GM23338 (cell line): ENCODE data around the gene DAW1.

Source experiments
- CREB1 ChIP-seq: fragments of 250-450 bp; sonication (Bioruptor Pico); IDR thresholded peaks from 2 replicates; pipeline ENCODE4 v1.5.0; 2020; ENCODE audit warnings: low read depth, mild to moderate bottlenecking, moderate library complexity
- EZH2 ChIP-seq: fragments of 200-600 bp; sonication (generic); IDR thresholded peaks from one replicate; pipeline ENCODE4 v1.8.0; 2017; ENCODE audit warnings: antibody characterized with exemption, mild to moderate bottlenecking, low read depth; ENCODE audit not compliant: unreplicated experiment
- EZH2phosphoT487 ChIP-seq: fragments of 200-600 bp; sonication (generic); IDR thresholded peaks from one replicate; pipeline ENCODE4 v1.8.1; 2018; ENCODE audit warnings: antibody characterized with exemption; ENCODE audit not compliant: unreplicated experiment
- JUNB ChIP-seq: IDR thresholded peaks from one replicate; pipeline ENCODE4 v1.6.1; 2016; ENCODE audit warnings: antibody characterized with exemption; ENCODE audit not compliant: unreplicated experiment
- POLR2AphosphoS5 ChIP-seq: IDR thresholded peaks from 2 replicates; pipeline ENCODE4 v1.6.1; 2016; ENCODE audit warnings: antibody characterized with exemption, low read depth
- ZNF462 ChIP-seq: fragments of 250-450 bp; sonication (Bioruptor Pico); IDR thresholded peaks from 2 replicates; pipeline ENCODE4 v1.5.0; 2020; ENCODE audit warnings: mild to moderate bottlenecking, moderate library complexity
- TF ChIP-seq, protein P1 (sequence below), 2 experiments: fragments of 200-600 bp in 1 of 2; sonication (generic) in 1 of 2; conservative IDR thresholded peaks; 2 replicates each; pipeline versions ENCODE4 v1.5.1 to v1.6.1; 2016 to 2017; ENCODE audit warnings: antibody characterized with exemption in 2 of 2, low read depth in 2 of 2, mild to moderate bottlenecking in 2 of 2, moderate library complexity in 1 of 2
- TF ChIP-seq, protein P2 (sequence below): IDR thresholded peaks from 2 replicates; pipeline ENCODE4 v1.6.1; 2016; ENCODE audit warnings: antibody characterized with exemption

DNA sequence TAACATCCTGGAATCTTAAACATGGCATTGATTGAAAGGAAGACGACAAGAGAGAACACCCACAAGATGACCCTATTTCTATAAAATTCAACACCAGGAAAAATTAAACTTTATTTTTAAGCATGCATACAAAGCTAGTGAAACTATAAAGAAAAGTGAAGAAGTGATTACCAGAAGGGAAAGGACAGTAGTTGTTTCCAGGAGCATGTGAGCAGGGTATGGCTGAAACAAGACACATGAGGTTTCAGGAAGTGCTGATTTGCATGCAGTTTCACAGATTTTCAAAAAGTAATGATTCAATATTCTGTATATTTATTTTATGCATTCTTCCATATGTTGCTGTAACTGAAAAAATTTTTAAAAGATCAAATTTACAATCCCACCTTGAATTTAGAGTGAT lies 24.6 kb upstream of the DAW1 start:
- TF ChIP-seq, protein P1, sequence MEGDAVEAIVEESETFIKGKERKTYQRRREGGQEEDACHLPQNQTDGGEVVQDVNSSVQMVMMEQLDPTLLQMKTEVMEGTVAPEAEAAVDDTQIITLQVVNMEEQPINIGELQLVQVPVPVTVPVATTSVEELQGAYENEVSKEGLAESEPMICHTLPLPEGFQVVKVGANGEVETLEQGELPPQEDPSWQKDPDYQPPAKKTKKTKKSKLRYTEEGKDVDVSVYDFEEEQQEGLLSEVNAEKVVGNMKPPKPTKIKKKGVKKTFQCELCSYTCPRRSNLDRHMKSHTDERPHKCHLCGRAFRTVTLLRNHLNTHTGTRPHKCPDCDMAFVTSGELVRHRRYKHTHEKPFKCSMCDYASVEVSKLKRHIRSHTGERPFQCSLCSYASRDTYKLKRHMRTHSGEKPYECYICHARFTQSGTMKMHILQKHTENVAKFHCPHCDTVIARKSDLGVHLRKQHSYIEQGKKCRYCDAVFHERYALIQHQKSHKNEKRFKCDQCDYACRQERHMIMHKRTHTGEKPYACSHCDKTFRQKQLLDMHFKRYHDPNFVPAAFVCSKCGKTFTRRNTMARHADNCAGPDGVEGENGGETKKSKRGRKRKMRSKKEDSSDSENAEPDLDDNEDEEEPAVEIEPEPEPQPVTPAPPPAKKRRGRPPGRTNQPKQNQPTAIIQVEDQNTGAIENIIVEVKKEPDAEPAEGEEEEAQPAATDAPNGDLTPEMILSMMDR (conservative IDR thresholded peaks at IDR 0.05; ENCODE audit: low read depth in 2 of 2) = no peak
- TF ChIP-seq POLR2AphosphoS5 = no peak
- TF ChIP-seq EZH2phosphoT487 = no peak
- TF ChIP-seq EZH2 = no peak
- no peak for TF ChIP-seq JUNB
- no peak for TF ChIP-seq ZNF462 (CRISPR knock-in tag)
- TF ChIP-seq CREB1 (CRISPR knock-in tag) = no peak
- TF ChIP-seq, protein P2, sequence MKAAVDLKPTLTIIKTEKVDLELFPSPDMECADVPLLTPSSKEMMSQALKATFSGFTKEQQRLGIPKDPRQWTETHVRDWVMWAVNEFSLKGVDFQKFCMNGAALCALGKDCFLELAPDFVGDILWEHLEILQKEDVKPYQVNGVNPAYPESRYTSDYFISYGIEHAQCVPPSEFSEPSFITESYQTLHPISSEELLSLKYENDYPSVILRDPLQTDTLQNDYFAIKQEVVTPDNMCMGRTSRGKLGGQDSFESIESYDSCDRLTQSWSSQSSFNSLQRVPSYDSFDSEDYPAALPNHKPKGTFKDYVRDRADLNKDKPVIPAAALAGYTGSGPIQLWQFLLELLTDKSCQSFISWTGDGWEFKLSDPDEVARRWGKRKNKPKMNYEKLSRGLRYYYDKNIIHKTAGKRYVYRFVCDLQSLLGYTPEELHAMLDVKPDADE = no peak
